Measurements from ENCODE around the gene GLI3. TPM values are rescaled to one million over a fixed set of nuclear protein-coding genes. Genes with fewer than 3 reads are reported as not detected.

The GLI3 gene
- total and polyA plus RNA-seq, 10 donors, result 0.17 to 9.2 (median 1.8) TPM

- Histone ChIP-seq H3K27ac (peak overlapping the region in 2 of 8 donors; percentile 3 to 7), H3K4me1 (peaks cover 0 to 17% (median 4%) of the 10 kb centered on the region in 6 donors), H3K27me3 (replicated peaks in 1 of 7) (no peaks in the 10 kb centered on the region), H3K36me3 (no peaks in the 10 kb centered on the region), H3K9me3 (no peaks in the 10 kb centered on the region), H3K4me3 (no peak overlapping the region)
- intact Hi-C loops (cut with DNase I; ENCODE audit: low total_unique reads), result no loop called here
- DNase-seq, result no peak
- 50 to 69% (median 58%) methylated on average over 13 of the region's 13 CpGs for WGBS, 5 donors
- TF ChIP-seq, protein P1, sequence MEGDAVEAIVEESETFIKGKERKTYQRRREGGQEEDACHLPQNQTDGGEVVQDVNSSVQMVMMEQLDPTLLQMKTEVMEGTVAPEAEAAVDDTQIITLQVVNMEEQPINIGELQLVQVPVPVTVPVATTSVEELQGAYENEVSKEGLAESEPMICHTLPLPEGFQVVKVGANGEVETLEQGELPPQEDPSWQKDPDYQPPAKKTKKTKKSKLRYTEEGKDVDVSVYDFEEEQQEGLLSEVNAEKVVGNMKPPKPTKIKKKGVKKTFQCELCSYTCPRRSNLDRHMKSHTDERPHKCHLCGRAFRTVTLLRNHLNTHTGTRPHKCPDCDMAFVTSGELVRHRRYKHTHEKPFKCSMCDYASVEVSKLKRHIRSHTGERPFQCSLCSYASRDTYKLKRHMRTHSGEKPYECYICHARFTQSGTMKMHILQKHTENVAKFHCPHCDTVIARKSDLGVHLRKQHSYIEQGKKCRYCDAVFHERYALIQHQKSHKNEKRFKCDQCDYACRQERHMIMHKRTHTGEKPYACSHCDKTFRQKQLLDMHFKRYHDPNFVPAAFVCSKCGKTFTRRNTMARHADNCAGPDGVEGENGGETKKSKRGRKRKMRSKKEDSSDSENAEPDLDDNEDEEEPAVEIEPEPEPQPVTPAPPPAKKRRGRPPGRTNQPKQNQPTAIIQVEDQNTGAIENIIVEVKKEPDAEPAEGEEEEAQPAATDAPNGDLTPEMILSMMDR (IDR thresholded peaks at IDR 0.05 in 8 of 11, conservative IDR thresholded peaks at IDR 0.05 in 3 of 11), result no peak
- no peak for TF ChIP-seq POLR2AphosphoS5 (IDR thresholded peaks at IDR 0.05)
- no peak for TF ChIP-seq POLR2A (IDR thresholded peaks at IDR 0.05)
These were observed 243.8 kb downstream of the GLI3 start for GRCh38 chr7:41992881-41993867.

DNA sequence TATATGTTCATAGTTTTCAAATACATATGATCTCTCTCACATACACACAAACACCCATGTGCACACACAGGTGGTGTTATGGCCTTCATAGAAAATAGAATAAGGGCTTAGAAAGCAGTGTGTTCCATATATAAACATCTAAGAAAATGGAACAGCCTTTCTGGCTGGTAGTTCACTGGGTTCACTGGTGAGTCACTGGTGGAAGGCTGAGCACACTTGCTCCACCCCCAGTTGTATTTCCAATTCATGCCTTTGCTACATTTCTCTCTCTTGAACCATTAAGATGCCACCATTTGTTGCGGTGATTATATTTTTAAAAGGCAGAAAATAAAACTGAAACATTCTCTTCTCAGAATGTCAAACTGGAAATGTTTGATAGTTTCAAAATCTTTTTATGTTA is 252.1 kb downstream of the GLI3 start:
- 94 to 98% (median 95%) methylated on average over 1 of the region's 1 CpG for WGBS, 5 donors
- intact Hi-C loops (cut with DNase I; ENCODE audit: low total_unique reads), result no loop called here

DNA sequence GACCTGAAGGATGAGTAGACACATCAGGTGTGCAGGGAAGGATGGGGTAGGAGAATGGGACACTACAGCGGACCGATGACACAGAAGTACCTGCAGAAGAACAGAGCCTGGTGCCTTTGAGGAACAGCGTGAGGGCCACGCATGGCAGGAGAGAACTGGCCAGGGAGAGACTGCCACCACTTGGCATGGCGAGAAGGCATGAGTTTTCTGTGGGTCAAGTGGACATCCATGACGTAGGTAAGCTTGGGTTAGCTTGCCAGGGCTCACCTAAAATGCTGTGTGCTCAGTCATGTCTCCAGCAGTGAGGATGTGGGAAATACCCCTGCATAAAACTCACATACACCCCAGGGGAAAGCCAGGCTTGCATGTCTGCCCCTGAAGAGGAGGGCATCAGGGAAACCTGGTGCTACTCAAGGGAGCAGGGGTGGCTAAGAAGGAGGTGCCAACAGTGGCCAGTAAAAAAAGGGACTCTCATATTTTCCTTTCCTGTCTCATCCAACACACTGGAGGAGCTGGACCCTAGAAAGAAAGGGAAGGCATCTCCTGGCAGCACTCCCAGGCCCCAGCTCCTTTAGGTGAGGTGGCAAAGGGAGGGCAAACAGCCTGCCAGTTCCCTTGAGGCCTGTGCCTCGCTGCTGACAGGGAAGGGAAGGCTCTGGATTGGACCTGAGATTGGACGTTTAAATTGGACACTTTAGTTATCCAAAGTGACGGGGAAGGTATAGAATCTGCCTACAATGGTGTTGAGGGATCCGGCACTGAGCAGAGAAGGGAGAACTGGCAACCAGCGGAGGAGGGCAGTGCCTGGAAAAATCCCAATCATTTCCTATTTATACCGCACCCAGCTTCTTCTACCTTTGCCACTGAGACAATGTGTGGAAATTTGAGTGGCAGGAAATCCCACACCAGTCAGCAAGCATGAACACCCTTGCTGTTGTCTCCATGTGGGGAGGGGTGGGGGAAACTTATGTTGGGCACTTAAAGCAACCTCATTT is 255.7 kb downstream of the GLI3 start:
- Histone ChIP-seq H3K27ac (no peak overlapping the region), H3K4me1 (peaks cover 0 to 10% (median 2%) of the 10 kb centered on the region in 6 donors), H3K9me3 (no peaks in the 10 kb centered on the region), H3K27me3 (replicated peaks in 1 of 7) (no peaks in the 10 kb centered on the region), H3K4me3 (no peak overlapping the region), H3K36me3 (no peaks in the 10 kb centered on the region)
- TF ChIP-seq, protein P1 (IDR thresholded peaks at IDR 0.05 in 8 of 11, conservative IDR thresholded peaks at IDR 0.05 in 3 of 11), result no peak
- TF ChIP-seq POLR2A (IDR thresholded peaks at IDR 0.05) (no peak), POLR2AphosphoS5 (IDR thresholded peaks at IDR 0.05) (no peak)
- DNase-seq, result no peak
- 87 to 91% (median 90%) methylated on average over 12 of the region's 12 CpGs for WGBS, 5 donors
- intact Hi-C loops (cut with DNase I; ENCODE audit: low total_unique reads), result no loop called here

More for the DNA sequence above, 252.1 kb downstream of the GLI3 start:
- no peaks in the 10 kb centered on the region for H3K36me3 ChIP-seq
- no peak overlapping the region for H3K27ac ChIP-seq
- no peak overlapping the region for H3K4me3 ChIP-seq
- no peak for TF ChIP-seq POLR2AphosphoS5 (IDR thresholded peaks at IDR 0.05)
- TF ChIP-seq, protein P1 (IDR thresholded peaks at IDR 0.05 in 8 of 11, conservative IDR thresholded peaks at IDR 0.05 in 3 of 11), result no peak
- no peak for TF ChIP-seq POLR2A (IDR thresholded peaks at IDR 0.05)
- no peaks in the 10 kb centered on the region for H3K27me3 ChIP-seq (replicated peaks in 1 of 7)
- no peak for DNase-seq
- H3K9me3 ChIP-seq, result no peaks in the 10 kb centered on the region
- no peaks in the 10 kb centered on the region for H3K4me1 ChIP-seq

All from spleen (tissue), 11 donors.